Ishikawa (cell line): ENCODE results near the gene CACNA1C.

Source experiments
- CEBPB ChIP-seq: IDR thresholded peaks from 2 replicates; pipeline ENCODE4 v1.6.1; 2012
- CREB1 ChIP-seq: IDR thresholded peaks from 2 replicates; pipeline ENCODE4 v1.6.1; 2012; ENCODE audit warnings: low read depth
- EGR1 ChIP-seq: IDR thresholded peaks from 2 replicates; pipeline ENCODE4 v1.6.1; 2012
- EP300 ChIP-seq: IDR thresholded peaks from 2 replicates; pipeline ENCODE4 v1.6.1; 2012; ENCODE audit warnings: borderline replicate concordance
- FOXM1 ChIP-seq: IDR thresholded peaks from 2 replicates; pipeline ENCODE4 v1.6.1; 2012; ENCODE audit warnings: low read depth, borderline replicate concordance
- MAX ChIP-seq: IDR thresholded peaks from 2 replicates; pipeline ENCODE4 v1.6.1; 2012
- NFIC ChIP-seq: IDR thresholded peaks from 2 replicates; pipeline ENCODE4 v1.6.1; 2012
- RAD21 ChIP-seq: IDR thresholded peaks from 2 replicates; pipeline ENCODE4 v1.6.1; 2012; ENCODE audit warnings: low read depth
- REST ChIP-seq: IDR thresholded peaks from 2 replicates; pipeline ENCODE4 v1.6.1; 2012; ENCODE audit warnings: low read depth, mild to moderate bottlenecking
- TAF1 ChIP-seq: IDR thresholded peaks from 2 replicates; pipeline ENCODE4 v1.6.1; 2012; ENCODE audit warnings: low read depth, mild to moderate bottlenecking
- TCF12 ChIP-seq: IDR thresholded peaks from 2 replicates; pipeline ENCODE4 v1.6.1; 2012; ENCODE audit warnings: low read depth
- TEAD4 ChIP-seq: IDR thresholded peaks from 2 replicates; pipeline ENCODE4 v1.6.1; 2012
- USF1 ChIP-seq: IDR thresholded peaks from 2 replicates; pipeline ENCODE4 v1.6.1; 2012
- YY1 ChIP-seq: IDR thresholded peaks from 2 replicates; pipeline ENCODE4 v1.6.1; 2012; ENCODE audit warnings: low read depth
- ZBTB7A ChIP-seq: IDR thresholded peaks from 2 replicates; pipeline ENCODE4 v1.6.1; 2012; ENCODE audit warnings: low read depth

The CACNA1C gene

GRCh38 chr12:2156333-2156732 lies 103.5 kb downstream of the CACNA1C start:
- TF ChIP-seq TCF12 (no peak), CREB1 (no peak), NFIC (no peak), EGR1 (no peak), FOXM1 (no peak), EP300 (no peak), TAF1 (no peak), TEAD4 (no peak), REST (no peak), RAD21 (no peak), ZBTB7A (no peak), MAX (no peak), CEBPB (no peak), YY1 (no peak), USF1 (no peak)

DNA sequence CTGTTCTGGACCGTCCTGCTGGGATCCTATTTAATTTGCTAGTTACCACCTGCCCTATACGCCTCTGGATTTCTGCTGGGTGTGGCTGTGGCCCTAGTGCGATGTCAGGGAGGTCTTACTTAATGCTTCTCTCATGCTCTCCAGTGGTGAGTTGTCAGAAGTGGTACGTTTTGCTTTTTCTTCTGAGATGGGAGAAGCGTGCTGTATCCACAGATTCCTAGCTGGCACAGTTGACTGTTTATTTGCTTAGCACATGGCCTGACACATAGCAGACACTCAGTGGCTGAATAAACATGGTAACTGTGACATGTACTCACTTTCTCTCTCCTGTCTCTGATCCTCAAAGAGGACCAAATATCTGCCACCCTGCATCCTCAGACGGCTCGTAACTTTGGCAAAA lies 107.3 kb downstream of the CACNA1C start:
- TF ChIP-seq RAD21 = no peak
- no peak for TF ChIP-seq TEAD4
- TF ChIP-seq EGR1 = no peak
- TF ChIP-seq TCF12 = no peak
- TF ChIP-seq REST = no peak
- TF ChIP-seq CREB1 = no peak
- no peak for TF ChIP-seq TAF1

DNA sequence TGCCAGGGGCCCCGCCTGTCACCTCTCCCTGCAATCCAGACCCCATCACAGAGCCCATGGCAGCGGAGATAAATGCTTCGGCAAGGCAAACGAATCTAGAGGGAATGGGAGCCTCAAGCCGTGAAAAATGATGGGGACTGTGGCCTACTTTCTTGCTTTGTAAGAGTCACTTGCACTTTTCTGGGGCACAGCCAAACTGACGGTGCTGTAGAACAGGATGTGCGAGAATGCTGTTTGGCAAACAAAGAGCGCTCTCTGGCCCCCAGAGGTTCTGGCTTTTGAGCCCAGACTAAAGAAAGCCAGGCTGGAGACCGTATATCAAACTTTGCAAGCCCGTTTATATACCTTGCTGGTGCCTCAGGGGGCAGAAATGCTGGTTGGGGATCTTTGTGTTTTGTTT lies 108.7 kb downstream of the CACNA1C start:
- TF ChIP-seq TAF1 (no peak), EP300 (no peak), NFIC (no peak)

GRCh38 chr12:2163177-2163941 lies 110.6 kb downstream of the CACNA1C start:
- TF ChIP-seq MAX (no peak), CEBPB (no peak), USF1 (no peak)

DNA sequence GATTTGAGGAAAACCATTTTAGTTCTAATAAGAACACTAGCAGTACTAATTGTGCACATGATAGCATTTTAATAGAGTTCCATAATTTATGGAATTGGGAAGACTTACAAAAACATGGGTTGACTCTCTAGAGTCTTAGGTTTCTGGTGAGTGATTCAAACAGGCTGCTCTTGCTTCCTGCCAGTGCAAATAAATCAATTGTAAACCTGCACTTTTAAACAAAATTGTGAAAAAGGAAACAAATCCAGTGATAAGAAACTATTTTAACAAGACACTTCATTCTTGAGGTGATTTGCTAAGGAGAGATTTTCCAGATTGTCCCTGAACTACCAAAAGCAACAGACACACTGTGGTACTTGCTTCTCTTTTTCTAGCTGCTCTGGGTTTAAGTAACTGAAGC lies 112.2 kb downstream of the CACNA1C start:
- TF ChIP-seq CREB1 (no peak), REST (no peak), CEBPB (no peak), EGR1 (no peak), TEAD4 (no peak), TCF12 (no peak), RAD21 (no peak), MAX (no peak), USF1 (no peak), TAF1 (no peak)
